Heart left ventricle (tissue), 13 donors: Measurements from ENCODE around the gene ZNF366.
"Not testable (repeated sequence)": the region's sequence is repeated elsewhere in the genome, so short reads cannot be mapped to it uniquely, and the experiment has no call there.

ENCODE experiments used
- CTCF ChIP-seq, 12 donors: fragments of 200-600 bp; sonication (generic) in 4 of 12; IDR thresholded peaks; one replicate each; pipeline versions ENCODE4 v1.5.0 to v1.8.0; 2018 to 2022; ENCODE audit warnings: antibody characterized with exemption in 12 of 12, mild to moderate bottlenecking in 5 of 12
- POLR2A ChIP-seq, 2 donors: fragments of 450-650 bp; IDR thresholded peaks; one replicate each; pipeline ENCODE4 v1.6.1; 2017; ENCODE audit warnings: antibody characterized with exemption in 2 of 2, mild to moderate bottlenecking in 2 of 2, moderate library complexity in 2 of 2
- donor health status: ischemic (EF 13 %, LVEDD 7.1; RV severe dilation, severe dysfunction).
- donor health status: DM: no; HTN: yes; CAD: no.
- donor health status: DM: no; HTN: no; CAD: no.
- donor health status: ischemic (EF 25% LVEDD 6.9; RV normal size, moderate dysfunction).
- donor health status: ischemic (EF 25% LVEDD 5.7; RV mildly dilated, moderate dysfunction).
- donor health status: ischemic (EF 35%, LVEDD 5.7; RV mildly dilated, moderate dysfunction).
- donor health status: nonischemic (EF 11% LVEDD 7.7; RV severe dilation, severe dysfunction).
- donor health status: DM: yes; HTN: yes; CAD: no.
- donor health status: PGD.
- donor health status: ischemic (EF 29% LVEDD 5.4; RV normal size, mild dysfunction).
- donor health status: nonischemic (EF 23%, LVEDD 6.1; RV moderate dilation, normal function).

- not testable (repeated sequence) for TF ChIP-seq CTCF, POLR2A (IDR thresholded peaks at IDR 0.05)
Observed at GRCh38 chr5:72404771-72405170, 102.4 kb downstream of the ZNF366 start.
